Tibial nerve (tissue), 4 donors: ENCODE measurements around the gene ZSWIM8. TPM values are rescaled to one million over a fixed set of nuclear protein-coding genes. Genes with fewer than 3 reads are reported as not detected.

ENCODE experiments used
- DNase-seq, 2 donors: peaks; one replicate each; pipeline ENCODE4 v3.0.0-alpha.2; 2019; ENCODE audit warnings: low spot score in 2 of 2
- H3K27ac ChIP-seq, 4 donors: fragments of 200-600 bp; sonication (generic) in 3 of 4; one replicate each; pipeline ENCODE4 v1.5.1; 2017 to 2019; ENCODE audit warnings: mild to moderate bottlenecking in 1 of 4
- H3K27me3 ChIP-seq, 2 donors: fragments of 200-600 bp; sonication (generic) in 1 of 2; one replicate each; pipeline versions ENCODE4 v1.5.1 to v1.6.0; 2017 to 2019
- H3K36me3 ChIP-seq, 3 donors: fragments of 200-600 bp; sonication (generic); one replicate each; pipeline ENCODE4 v1.5.1; 2018 to 2019
- H3K4me1 ChIP-seq, 4 donors: fragments of 200-600 bp; sonication (generic) in 3 of 4; one replicate each; pipeline ENCODE4 v1.5.1; 2017 to 2019
- H3K4me3 ChIP-seq, 4 donors: fragments of 200-600 bp; sonication (generic) in 3 of 4; one replicate each; pipeline ENCODE4 v1.5.1; 2017 to 2019; ENCODE audit warnings: mild to moderate bottlenecking in 1 of 4, moderate library complexity in 1 of 4
- H3K9me3 ChIP-seq, 4 donors: fragments of 200-600 bp; sonication (generic) in 3 of 4; one replicate each; pipeline ENCODE4 v1.5.1; 2017 to 2019
- EP300 ChIP-seq, 2 donors: sonication (generic); formaldehyde crosslinking; IDR thresholded peaks; one replicate each; pipeline ENCODE4 v1.6.1; 2017; ENCODE audit warnings: antibody characterized with exemption in 2 of 2, mild to moderate bottlenecking in 1 of 2
- POLR2A ChIP-seq, 2 donors: fragments of 450-650 bp; IDR thresholded peaks; one replicate each; pipeline ENCODE4 v1.6.1; 2017; ENCODE audit warnings: antibody characterized with exemption in 2 of 2, mild to moderate bottlenecking in 2 of 2, moderate library complexity in 2 of 2
- WGBS, 2 donors: methylation state at CpG; one replicate each; pipeline ENCODE4 v1.1.5; 2018; 5-methylcytosine and 5-hydroxymethylcytosine counted together
- total RNA-seq, 4 donors: library from RNA; depleted of rRNA; stranded (reverse); fragments of >200 nt; gene quantifications; one replicate each; pipeline ENCODE4 v1.1.0, GENCODE V29; 2016
- TF ChIP-seq, protein P1 (sequence below), 5 experiments: fragments of 200-600 bp in 3 of 5; fragments of 450-650 bp in 2 of 5; sonication (generic) in 3 of 5; IDR thresholded peaks; one replicate each; pipeline ENCODE4 v1.5.1; 2016 to 2019; ENCODE audit warnings: antibody characterized with exemption in 5 of 5, mild to moderate bottlenecking in 3 of 5, moderate library complexity in 2 of 5

The ZSWIM8 gene
- total RNA-seq, 4 donors from 2014 or later = 104 to 138 (median 121) TPM

DNA sequence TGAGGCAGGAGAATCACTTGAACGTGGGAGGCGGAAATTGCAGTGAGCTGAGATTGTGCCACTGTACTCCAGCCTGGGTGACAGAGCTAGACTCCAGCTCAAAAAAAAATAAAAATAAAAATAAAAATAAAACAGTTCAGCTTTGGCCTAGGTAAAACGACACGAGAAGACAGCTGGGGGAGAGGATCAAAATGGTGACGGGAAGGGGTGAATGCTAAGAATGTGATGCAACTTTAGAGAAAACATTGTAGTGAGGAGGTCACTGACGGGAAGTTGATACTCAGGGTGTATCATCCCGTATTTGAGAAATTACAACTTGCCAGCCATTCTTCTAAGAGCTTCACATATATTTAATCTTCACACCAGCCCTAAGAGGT, 24.9 kb downstream of the ZSWIM8 start:
- TF ChIP-seq, protein P1, sequence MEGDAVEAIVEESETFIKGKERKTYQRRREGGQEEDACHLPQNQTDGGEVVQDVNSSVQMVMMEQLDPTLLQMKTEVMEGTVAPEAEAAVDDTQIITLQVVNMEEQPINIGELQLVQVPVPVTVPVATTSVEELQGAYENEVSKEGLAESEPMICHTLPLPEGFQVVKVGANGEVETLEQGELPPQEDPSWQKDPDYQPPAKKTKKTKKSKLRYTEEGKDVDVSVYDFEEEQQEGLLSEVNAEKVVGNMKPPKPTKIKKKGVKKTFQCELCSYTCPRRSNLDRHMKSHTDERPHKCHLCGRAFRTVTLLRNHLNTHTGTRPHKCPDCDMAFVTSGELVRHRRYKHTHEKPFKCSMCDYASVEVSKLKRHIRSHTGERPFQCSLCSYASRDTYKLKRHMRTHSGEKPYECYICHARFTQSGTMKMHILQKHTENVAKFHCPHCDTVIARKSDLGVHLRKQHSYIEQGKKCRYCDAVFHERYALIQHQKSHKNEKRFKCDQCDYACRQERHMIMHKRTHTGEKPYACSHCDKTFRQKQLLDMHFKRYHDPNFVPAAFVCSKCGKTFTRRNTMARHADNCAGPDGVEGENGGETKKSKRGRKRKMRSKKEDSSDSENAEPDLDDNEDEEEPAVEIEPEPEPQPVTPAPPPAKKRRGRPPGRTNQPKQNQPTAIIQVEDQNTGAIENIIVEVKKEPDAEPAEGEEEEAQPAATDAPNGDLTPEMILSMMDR (IDR thresholded peaks at IDR 0.05) = no peak
- no peak for TF ChIP-seq EP300 (IDR thresholded peaks at IDR 0.05)
- no peak for TF ChIP-seq POLR2A (IDR thresholded peaks at IDR 0.05)
- Histone ChIP-seq H3K36me3 (peaks cover 3 to 62% (median 13%) of the 10 kb centered on the region in 3 donors), H3K9me3 (no peaks in the 10 kb centered on the region), H3K27ac (peak overlapping the region in 3 of 4 donors; percentile 60 to 98 (median 95)), H3K27me3 (no peaks in the 10 kb centered on the region), H3K4me1 (peaks cover 0 to 34% (median 14%) of the 10 kb centered on the region in 4 donors), H3K4me3 (peak overlapping the region; percentile 75 to 95 (median 90))
- no peak for DNase-seq
- WGBS, 2 donors = 61 to 62% methylated on average over 7 of the region's 7 CpGs

DNA sequence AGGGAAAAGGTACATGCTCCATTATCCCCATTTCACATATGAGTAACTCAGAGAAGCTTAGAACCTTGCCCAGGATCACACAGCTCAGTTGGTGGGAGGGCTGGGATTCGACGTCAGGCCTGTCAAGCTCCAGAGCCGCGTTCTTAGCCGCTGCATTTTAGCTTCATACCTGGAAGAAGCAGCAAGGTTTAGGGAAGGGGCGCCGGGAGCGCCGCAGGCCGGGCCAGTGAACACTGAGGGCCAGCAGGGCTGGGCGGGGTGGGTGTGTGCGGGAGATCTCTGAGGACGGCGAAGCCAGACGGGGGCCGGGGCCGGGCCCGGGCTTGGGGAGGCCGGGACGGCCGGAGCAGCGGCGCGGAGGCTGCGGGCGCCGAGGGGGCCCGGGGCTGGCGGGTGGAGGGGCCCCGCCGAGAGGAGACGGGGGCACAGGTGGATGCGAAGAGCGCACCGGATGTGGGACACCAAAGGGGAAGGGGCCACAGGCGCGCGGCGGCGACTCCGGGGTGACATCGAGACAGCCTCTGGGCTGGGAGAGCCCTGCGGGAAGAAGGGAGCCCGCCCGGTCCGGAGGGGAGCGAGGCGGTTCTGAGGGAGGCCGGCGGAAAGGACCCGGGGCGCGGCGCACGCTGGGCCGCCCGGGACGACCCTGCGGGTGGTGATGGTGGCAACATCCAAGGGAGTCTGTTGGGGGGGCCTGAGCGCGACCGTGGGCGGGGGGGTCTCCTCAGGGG, 25.5 kb downstream of the ZSWIM8 start:
- peaks cover 0 to 57% (median 7%) of the 10 kb centered on the region in 3 donors for H3K36me3 ChIP-seq

DNA sequence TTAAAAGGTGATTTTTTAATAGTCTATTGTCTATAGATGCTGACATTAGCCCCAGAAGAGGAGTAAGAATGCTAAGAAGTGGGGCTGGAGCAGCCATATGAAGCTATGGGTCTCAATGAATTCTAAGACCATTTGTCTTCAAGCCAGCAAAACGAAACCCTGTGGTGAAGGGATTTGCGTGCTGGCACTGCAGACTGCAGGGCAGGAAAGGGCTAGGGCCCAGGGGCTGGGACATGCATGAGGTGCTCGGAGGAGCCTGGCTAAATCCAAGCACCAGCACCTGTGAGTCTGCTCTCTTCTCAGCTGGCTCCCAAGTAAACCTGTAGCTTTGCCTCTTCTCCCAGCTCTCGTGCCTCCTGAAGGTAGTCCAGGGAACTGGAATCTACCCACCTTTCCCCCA, 27.3 kb downstream of the ZSWIM8 start:
- TF ChIP-seq, protein P1 (IDR thresholded peaks at IDR 0.05) = no peak
- TF ChIP-seq EP300 (IDR thresholded peaks at IDR 0.05) (no peak), POLR2A (IDR thresholded peaks at IDR 0.05) (no peak)
- Histone ChIP-seq H3K27ac (peak overlapping the region in 2 of 4 donors; percentile 82 to 98), H3K36me3 (peaks cover 0 to 51% (median 0%) of the 10 kb centered on the region in 3 donors), H3K9me3 (no peaks in the 10 kb centered on the region), H3K27me3 (no peaks in the 10 kb centered on the region), H3K4me3 (no peak overlapping the region), H3K4me1 (peaks cover 0 to 30% (median 14%) of the 10 kb centered on the region in 4 donors)
- no peak for DNase-seq
- 83 to 84% methylated on average over 4 of the region's 4 CpGs for WGBS, 2 donors

More for the DNA sequence above, 25.5 kb downstream of the ZSWIM8 start:
- no peak for DNase-seq
- 1% methylated on average over 32 to 57 of the region's 63 CpGs for WGBS, 2 donors
- Histone ChIP-seq H3K9me3 (no peaks in the 10 kb centered on the region), H3K4me1 (peaks cover 0 to 38% (median 14%) of the 10 kb centered on the region in 4 donors), H3K4me3 (peak overlapping the region; percentile 75 to 95 (median 90)), H3K27me3 (no peaks in the 10 kb centered on the region), H3K27ac (peak overlapping the region; percentile 60 to 98 (median 94))
- TF ChIP-seq, protein P1 (IDR thresholded peaks at IDR 0.05) = no peak
- TF ChIP-seq POLR2A (IDR thresholded peaks at IDR 0.05) (no peak), EP300 (IDR thresholded peaks at IDR 0.05) (no peak)

DNA sequence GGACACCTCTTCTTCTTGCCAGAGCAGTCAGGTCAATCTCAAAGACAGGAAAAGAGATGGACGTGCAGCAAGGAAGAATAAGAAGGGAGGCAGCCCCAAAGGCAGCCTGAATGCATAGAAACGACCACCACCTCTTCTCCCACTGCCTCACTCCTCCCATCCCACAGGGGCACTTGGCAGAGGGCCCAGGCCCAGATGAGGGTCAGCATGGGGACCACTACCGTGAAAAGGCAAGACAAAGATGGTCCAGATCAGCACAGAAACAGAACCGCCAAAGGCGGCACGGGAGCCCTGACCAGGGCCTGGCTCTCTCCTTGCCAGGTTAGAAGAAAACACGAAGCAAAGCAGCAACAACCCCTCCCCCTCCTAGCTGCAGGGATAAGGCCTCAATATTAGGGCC, 27.9 kb downstream of the ZSWIM8 start:
- Histone ChIP-seq H3K4me3 (no peak overlapping the region), H3K9me3 (no peaks in the 10 kb centered on the region), H3K4me1 (peaks cover 0 to 32% (median 14%) of the 10 kb centered on the region in 4 donors), H3K27me3 (no peaks in the 10 kb centered on the region), H3K27ac (no peak overlapping the region), H3K36me3 (peaks cover 0 to 51% (median 0%) of the 10 kb centered on the region in 3 donors)
- WGBS, 2 donors = 64 to 77% methylated on average over 7 of the region's 7 CpGs
- no peak for DNase-seq
- no peak for TF ChIP-seq POLR2A (IDR thresholded peaks at IDR 0.05)
- TF ChIP-seq, protein P1 (IDR thresholded peaks at IDR 0.05) = no peak
- no peak for TF ChIP-seq EP300 (IDR thresholded peaks at IDR 0.05)

DNA sequence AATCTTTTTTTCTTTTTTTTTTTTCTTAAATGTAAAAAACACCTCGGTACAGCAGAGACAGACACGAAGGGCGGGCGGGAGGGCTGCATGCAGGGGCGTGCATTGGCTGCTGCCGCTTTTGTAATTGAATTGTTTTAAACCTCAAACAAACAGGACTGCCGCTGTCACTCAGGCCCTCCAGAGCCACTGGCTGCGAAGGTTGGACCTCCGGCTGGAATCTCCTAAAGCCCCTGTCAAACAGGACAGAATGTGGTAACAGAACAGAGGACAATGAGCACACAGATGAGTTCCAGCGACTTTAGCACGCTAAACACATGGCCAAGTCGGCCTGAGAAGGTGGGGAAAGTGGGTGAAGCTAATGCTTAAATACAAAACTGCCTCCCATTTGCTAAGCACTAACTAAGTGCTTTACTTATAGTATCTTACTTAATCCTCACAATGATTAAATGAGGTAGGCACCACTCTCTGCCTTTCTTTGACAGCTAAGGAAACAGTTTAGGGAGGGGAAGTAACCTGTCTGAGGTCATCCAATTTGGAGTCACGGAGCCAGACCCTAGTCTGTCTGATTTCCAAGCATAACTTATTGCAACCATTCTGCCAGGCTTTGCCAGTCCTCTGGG, 29.0 kb downstream of the ZSWIM8 start:
- Histone ChIP-seq H3K9me3 (no peaks in the 10 kb centered on the region), H3K27ac (no peak overlapping the region), H3K4me1 (peaks cover 0 to 37% (median 12%) of the 10 kb centered on the region in 4 donors), H3K4me3 (no peak overlapping the region), H3K36me3 (peaks cover 0 to 46% (median 0%) of the 10 kb centered on the region in 3 donors), H3K27me3 (no peaks in the 10 kb centered on the region)
- DNase-seq = no peak
- no peak for TF ChIP-seq POLR2A (IDR thresholded peaks at IDR 0.05)
- TF ChIP-seq, protein P1 (IDR thresholded peaks at IDR 0.05) = no peak
- TF ChIP-seq EP300 (IDR thresholded peaks at IDR 0.05) = no peak
- WGBS, 2 donors = 83 to 84% methylated on average over 13 of the region's 13 CpGs
